ENCODE data around the gene LKAAEAR1. TPM values are rescaled to one million over a fixed set of nuclear protein-coding genes. Genes with fewer than 3 reads are reported as not detected.
A peak's percentile ranks its signal among the peaks of the same experiment; 100 is the strongest.

LKAAEAR1 gene
- total and polyA plus RNA-seq, 2 donors from 2014 or later, result 0.31 TPM; not detected in 1

- peak in 1 of 5 donors; percentile 42 for DNase-seq
- peaks cover 0 to 9% (median 0%) of the 10 kb centered on the region in 3 donors for H3K4me1 ChIP-seq (ENCODE audit: control insufficient read depth in 2 of 3, insufficient read depth in 2 of 3, low read depth in 1 of 3, low read length in 3 of 3)
- no peaks in the 10 kb centered on the region for H3K36me3 ChIP-seq (ENCODE audit: control insufficient read depth in 2 of 3, insufficient read depth in 3 of 3, low read length in 3 of 3)
- no peak overlapping the region for H3K27ac ChIP-seq (ENCODE audit: low read depth in 2 of 2, low read length in 2 of 2)
- peaks cover 7% of the 10 kb centered on the region for H3K27me3 ChIP-seq (ENCODE audit: control insufficient read depth, insufficient read depth, low read length)
- no peak overlapping the region for H3K4me3 ChIP-seq (ENCODE audit: low read length in 3 of 3)
- no peak for FAIRE-seq
- H3K9ac ChIP-seq (ENCODE audit: low read length in 3 of 3), result no peak overlapping the region
- intact Hi-C loops (cut with DNase I), result no loop called here
- H3K9me3 ChIP-seq (ENCODE audit: control insufficient read depth in 2 of 3, insufficient read depth in 1 of 3, low read length in 3 of 3), result no peaks in the 10 kb centered on the region
- no peak for TF ChIP-seq CTCF (IDR thresholded peaks at IDR 0.05; ENCODE audit: borderline replicate concordance, extremely low read depth, insufficient read depth)
Observed at GRCh38 chr20:64048402-64049044, 35.7 kb downstream of the LKAAEAR1 start.

GRCh38 chr20:64047968-64048401 is 36.2 kb downstream of the LKAAEAR1 start:
- Histone ChIP-seq H3K27me3 (ENCODE audit: control insufficient read depth, insufficient read depth, low read length) (peaks cover 7% of the 10 kb centered on the region), H3K4me1 (ENCODE audit: control insufficient read depth in 2 of 3, insufficient read depth in 2 of 3, low read depth in 1 of 3, low read length in 3 of 3) (peaks cover 0 to 5% (median 0%) of the 10 kb centered on the region in 3 donors), H3K27ac (ENCODE audit: low read depth in 2 of 2, low read length in 2 of 2) (no peak overlapping the region), H3K4me3 (ENCODE audit: low read length in 3 of 3) (peak overlapping the region in 1 of 3 donors; percentile 29), H3K36me3 (ENCODE audit: control insufficient read depth in 2 of 3, insufficient read depth in 3 of 3, low read length in 3 of 3) (no peaks in the 10 kb centered on the region), H3K9me3 (ENCODE audit: control insufficient read depth in 2 of 3, insufficient read depth in 1 of 3, low read length in 3 of 3) (no peaks in the 10 kb centered on the region), H3K9ac (ENCODE audit: low read length in 3 of 3) (no peak overlapping the region)
- intact Hi-C loops (cut with DNase I), result no loop called here
- DNase-seq (peak in 2 of 5 donors; percentile 46 to 78), FAIRE-seq (no peak)
- TF ChIP-seq CTCF (IDR thresholded peaks at IDR 0.05; ENCODE audit: borderline replicate concordance, extremely low read depth, insufficient read depth), result no peak

GRCh38 chr20:64047046-64047389 is 37.2 kb downstream of the LKAAEAR1 start:
- Histone ChIP-seq H3K4me1 (ENCODE audit: control insufficient read depth in 2 of 3, insufficient read depth in 2 of 3, low read depth in 1 of 3, low read length in 3 of 3) (peaks cover 0 to 2% (median 0%) of the 10 kb centered on the region in 3 donors), H3K36me3 (ENCODE audit: control insufficient read depth in 2 of 3, insufficient read depth in 3 of 3, low read length in 3 of 3) (no peaks in the 10 kb centered on the region), H3K9me3 (ENCODE audit: control insufficient read depth in 2 of 3, insufficient read depth in 1 of 3, low read length in 3 of 3) (no peaks in the 10 kb centered on the region), H3K27ac (ENCODE audit: low read depth in 2 of 2, low read length in 2 of 2) (no peak overlapping the region), H3K9ac (ENCODE audit: low read length in 3 of 3) (no peak overlapping the region), H3K27me3 (ENCODE audit: control insufficient read depth, insufficient read depth, low read length) (peaks cover 7% of the 10 kb centered on the region), H3K4me3 (ENCODE audit: low read length in 3 of 3) (peak overlapping the region; percentile 30 to 48 (median 38))
- FAIRE-seq (no peak), DNase-seq (peak in 1 of 5 donors; percentile 8)
- TF ChIP-seq CTCF (IDR thresholded peaks at IDR 0.05; ENCODE audit: borderline replicate concordance, extremely low read depth, insufficient read depth), result no peak
- intact Hi-C loops (cut with DNase I), result no loop called here
